AG04449 (cell line): Measurements from ENCODE around the gene TIFAB.

Experiments used
- CTCF ChIA-PET: fragments of 350-600 bp; formaldehyde crosslinking; extraction: SDS; loops from one replicate; lab custom pipeline; 2021; ENCODE audit warnings: antibody characterized with exemption; lab: Yijun Ruan, JAX
- POLR2A ChIA-PET: fragments of 400-600, 350-600 bp; formaldehyde crosslinking; extraction: SDS; loops from one replicate; lab custom pipeline; 2020; ENCODE audit warnings: antibody characterized with exemption, inconsistent platforms; lab: Yijun Ruan, JAX
- DNase-seq: peaks from one replicate; pipeline ENCODE4 v3.0.0-alpha.2; 2010; ENCODE audit warnings: low read depth, low spot score
- H3K4me3 ChIP-seq: 2 replicates; pipeline ENCODE4 v1.5.1; 2011; ENCODE audit warnings: low read depth, mild to moderate bottlenecking, control low read depth, low read length
- TF ChIP-seq, protein P1 (sequence below): IDR thresholded peaks from one replicate; pipeline ENCODE4 v1.5.1; 2011; ENCODE audit warnings: mild to moderate bottlenecking, moderate library complexity, low read length, control low read depth, inconsistent platforms; ENCODE audit not compliant: insufficient read depth; ENCODE audit errors: missing control alignments

The TIFAB gene

DNA sequence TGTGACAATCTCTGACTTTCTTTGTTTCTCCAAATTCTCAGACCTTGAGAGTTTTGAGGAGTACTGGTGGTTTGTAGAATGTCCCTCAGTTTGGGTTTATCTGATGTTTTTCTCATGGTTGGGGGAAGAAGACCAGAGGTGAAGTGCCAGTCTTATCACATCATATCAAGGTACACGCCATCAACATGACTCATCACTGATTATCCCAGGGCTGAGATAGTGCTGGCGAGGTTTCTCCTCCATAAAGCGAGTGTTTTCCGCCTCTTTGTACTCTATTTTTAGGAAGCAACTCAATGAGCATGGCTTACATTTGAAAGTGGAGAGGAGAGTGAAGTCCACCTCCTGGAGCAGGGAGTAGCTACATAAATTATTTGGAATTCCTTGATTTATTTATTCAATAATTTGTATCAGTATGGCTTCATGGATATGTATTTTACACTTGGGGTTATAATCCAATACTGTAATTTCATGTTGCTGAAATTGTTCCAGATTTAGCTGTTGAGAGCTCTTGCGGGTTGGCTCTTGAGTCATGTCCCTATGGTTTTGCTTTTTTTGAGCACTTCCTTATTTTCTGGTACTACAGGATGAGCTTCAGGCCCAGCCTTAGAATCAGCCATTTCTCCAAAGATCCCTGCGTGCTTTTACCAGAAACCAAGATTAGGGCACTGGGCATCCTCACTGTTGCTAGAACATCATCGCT lies 28.9 kb downstream of the TIFAB start:
- TF ChIP-seq, protein P1, sequence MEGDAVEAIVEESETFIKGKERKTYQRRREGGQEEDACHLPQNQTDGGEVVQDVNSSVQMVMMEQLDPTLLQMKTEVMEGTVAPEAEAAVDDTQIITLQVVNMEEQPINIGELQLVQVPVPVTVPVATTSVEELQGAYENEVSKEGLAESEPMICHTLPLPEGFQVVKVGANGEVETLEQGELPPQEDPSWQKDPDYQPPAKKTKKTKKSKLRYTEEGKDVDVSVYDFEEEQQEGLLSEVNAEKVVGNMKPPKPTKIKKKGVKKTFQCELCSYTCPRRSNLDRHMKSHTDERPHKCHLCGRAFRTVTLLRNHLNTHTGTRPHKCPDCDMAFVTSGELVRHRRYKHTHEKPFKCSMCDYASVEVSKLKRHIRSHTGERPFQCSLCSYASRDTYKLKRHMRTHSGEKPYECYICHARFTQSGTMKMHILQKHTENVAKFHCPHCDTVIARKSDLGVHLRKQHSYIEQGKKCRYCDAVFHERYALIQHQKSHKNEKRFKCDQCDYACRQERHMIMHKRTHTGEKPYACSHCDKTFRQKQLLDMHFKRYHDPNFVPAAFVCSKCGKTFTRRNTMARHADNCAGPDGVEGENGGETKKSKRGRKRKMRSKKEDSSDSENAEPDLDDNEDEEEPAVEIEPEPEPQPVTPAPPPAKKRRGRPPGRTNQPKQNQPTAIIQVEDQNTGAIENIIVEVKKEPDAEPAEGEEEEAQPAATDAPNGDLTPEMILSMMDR = no peak
- POLR2A ChIA-PET = interaction anchor here (0.6 kb wide), 1 partner anchor 230 kb away, joined by 3 read pairs; no protein-coding TSS in a partner anchor
- no peak for DNase-seq
- CTCF ChIA-PET = interaction anchor here (0.9 to 6.3 kb wide), 10 partner anchors 12 to 244 kb away, joined by 3 to 134 read pairs (median 14); partner anchors contain the start of genes DCANP1 and MACROH2A1
- no peak overlapping the region for H3K4me3 ChIP-seq

DNA sequence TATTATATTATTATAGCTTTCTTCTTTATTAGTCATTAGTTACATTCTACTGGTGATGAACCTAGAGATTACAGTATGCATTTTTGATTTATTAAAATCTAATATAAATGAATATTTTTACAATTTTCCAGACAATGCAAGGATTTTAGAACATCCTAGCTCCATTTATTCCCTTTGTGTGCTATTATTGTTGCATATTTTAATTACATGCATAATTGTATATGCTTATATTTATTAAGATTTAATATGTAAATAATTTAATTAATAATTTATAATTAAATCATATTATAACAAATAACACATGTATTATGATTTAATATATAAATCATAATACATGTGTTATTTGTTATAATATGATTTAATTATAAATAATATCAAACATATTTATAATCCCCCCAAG lies 29.7 kb downstream of the TIFAB start:
- DNase-seq = no peak
- no peak overlapping the region for H3K4me3 ChIP-seq
- TF ChIP-seq, protein P1 = no peak
- ChIA-PET CTCF (interaction anchor here (0.9 to 1.3 kb wide), 5 partner anchors 11 to 239 kb away, joined by 3 to 7 read pairs (median 4); no protein-coding TSS in a partner anchor), POLR2A (no interaction called here)

DNA sequence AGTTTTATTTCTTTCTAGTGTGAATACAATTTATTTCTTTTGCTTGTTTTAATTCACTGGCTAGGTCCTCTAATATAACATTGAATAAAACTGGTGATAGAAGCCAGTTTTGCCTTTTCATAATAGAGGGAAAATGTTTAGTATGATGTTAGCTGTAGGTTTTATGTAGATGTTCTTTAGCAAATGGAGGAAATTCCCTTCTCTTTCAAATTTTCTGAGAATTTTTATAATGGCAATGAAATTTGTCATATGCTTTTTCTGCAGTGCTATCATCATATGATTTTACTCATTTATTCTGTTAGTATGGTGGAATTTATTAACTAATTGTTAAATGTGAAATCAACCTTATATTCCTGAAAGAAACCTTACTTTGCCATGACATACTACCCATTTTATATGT lies 35.1 kb downstream of the TIFAB start:
- CTCF ChIA-PET = interaction anchor here (2.8 kb wide), 1 partner anchor 9 kb away, joined by 16 read pairs; no protein-coding TSS in a partner anchor
- DNase-seq = no peak
- TF ChIP-seq, protein P1 = no peak
- H3K4me3 ChIP-seq = no peak overlapping the region
- POLR2A ChIA-PET = no interaction called here

DNA sequence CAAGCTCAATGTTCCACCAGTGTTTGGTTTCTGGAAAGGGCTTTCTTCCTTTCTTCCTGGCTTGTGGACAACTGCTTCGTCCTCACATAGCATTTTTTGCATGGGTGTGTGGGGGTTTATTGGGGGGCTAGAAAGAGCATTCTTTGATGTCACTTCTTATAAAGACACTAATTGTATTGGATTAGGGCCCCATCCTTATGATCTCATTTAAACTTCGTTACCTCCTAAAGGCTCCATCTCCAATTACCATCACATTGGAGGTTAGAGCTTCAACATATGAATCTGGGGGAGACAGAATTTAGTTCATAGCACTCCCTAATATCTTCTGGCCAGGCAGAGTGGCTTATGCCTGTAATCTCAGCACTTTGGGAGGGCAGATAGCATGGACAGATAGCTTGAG lies 47.1 kb downstream of the TIFAB start:
- no peak for DNase-seq
- CTCF ChIA-PET = interaction anchor here (0.8 to 3.2 kb wide), 4 partner anchors 17 to 73 kb away, joined by 3 to 15 read pairs (median 4); no protein-coding TSS in a partner anchor

DNA sequence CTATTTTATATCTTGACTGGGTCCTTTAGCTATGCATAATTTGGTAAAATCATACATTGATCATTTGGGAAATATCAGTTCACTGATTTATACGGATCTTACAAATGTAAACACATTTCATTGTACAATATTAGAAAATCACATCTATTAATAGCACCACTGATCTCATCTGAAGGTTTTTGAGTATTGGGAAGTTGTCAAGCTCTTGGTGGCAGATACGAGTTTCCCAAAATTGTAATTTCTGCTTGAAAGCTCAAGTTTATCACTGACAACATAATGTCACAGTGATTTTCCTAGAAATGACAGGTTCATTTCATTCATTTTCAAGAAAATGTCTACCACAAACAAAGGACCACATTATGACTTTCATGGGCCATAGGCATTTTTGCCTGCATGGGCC lies 50.1 kb downstream of the TIFAB start:
- CTCF ChIA-PET = interaction anchor here (0.6 to 2.7 kb wide), 3 partner anchors 23 to 37 kb away, joined by 3 to 22 read pairs (median 3); no protein-coding TSS in a partner anchor
- TF ChIP-seq, protein P1 = no peak
- no peak overlapping the region for H3K4me3 ChIP-seq
- DNase-seq = no peak
- POLR2A ChIA-PET = no interaction called here

More for the DNA sequence above, 47.1 kb downstream of the TIFAB start:
- POLR2A ChIA-PET = no interaction called here
- no peak overlapping the region for H3K4me3 ChIP-seq
- TF ChIP-seq, protein P1 = no peak

DNA sequence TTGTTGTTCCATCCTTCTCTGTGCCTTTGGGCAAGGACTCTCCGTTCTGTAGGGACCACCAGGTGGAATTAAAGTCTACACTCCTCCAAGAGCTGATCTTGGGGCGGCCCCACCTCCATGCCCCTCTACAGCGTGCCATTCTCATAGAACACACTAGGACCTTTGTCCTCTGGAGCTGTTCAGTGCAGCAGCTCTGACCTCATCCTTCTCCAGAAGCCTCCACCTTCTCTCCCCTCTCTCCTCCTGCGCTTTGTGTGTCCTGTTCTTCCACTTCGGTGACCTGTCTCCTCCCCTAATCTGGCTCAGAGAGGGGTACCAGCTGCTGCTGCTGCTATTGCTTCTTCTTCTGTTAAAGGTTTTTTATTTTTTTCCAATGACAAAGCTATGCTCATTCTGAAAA lies 51.3 kb downstream of the TIFAB start:
- ChIA-PET POLR2A (no interaction called here), CTCF (interaction anchor here (0.8 to 2.7 kb wide), 4 partner anchors 24 to 36 kb away, joined by 3 to 22 read pairs (median 4); no protein-coding TSS in a partner anchor)
- no peak for DNase-seq
- H3K4me3 ChIP-seq = no peak overlapping the region
- TF ChIP-seq, protein P1 = no peak
